Measurements from ENCODE around the gene CDKL2.

GRCh38 chr4:75596061-75596460, 34.3 kb downstream of the CDKL2 start:
- TF ChIP-seq CTCF (conservative IDR thresholded peaks at IDR 0.05) (no peak), EZH2 (IDR thresholded peaks at IDR 0.05; ENCODE audit: low read depth) (no peak)

Measured in PC-9 (cell line).